Keratinocyte (primary cell): ENCODE results near the gene ATXN7L1.

Experiments used
- CTCF ChIP-seq, 3 experiments: IDR thresholded peaks in 1 of 3; conservative IDR thresholded peaks in 1 of 3; optimal IDR thresholded peaks in 1 of 3; 2 replicates in 2 of 3; 3 replicates in 1 of 3; pipeline versions ENCODE3 to v1.5.1; 2011; ENCODE audit warnings: low read length in 3 of 3, mild to moderate bottlenecking in 3 of 3, moderate library complexity in 2 of 3, control low read depth in 1 of 3, inconsistent platforms in 1 of 3; ENCODE audit not compliant: insufficient read depth in 2 of 3; ENCODE audit errors: extremely low read depth in 1 of 3
- EZH2 ChIP-seq: IDR thresholded peaks from one replicate; pipeline ENCODE4 v1.6.1; 2012; ENCODE audit warnings: inconsistent platforms, mild to moderate bottlenecking, low read length, moderate library complexity

GRCh38 chr7:105837765-105838626 lies 38.4 kb downstream of the ATXN7L1 start:
- TF ChIP-seq CTCF (optimal IDR thresholded peaks at IDR 0.05 in 1 of 3, IDR thresholded peaks at IDR 0.05 in 1 of 3, conservative IDR thresholded peaks at IDR 0.05 in 1 of 3; ENCODE audit: extremely low read depth in 1 of 3, insufficient read depth in 2 of 3, low read length in 3 of 3) (no peak), EZH2 (no peak)
